GM19193 (cell line): ENCODE data around the gene GABRR2.

Experiments
- POLR2A ChIP-seq: IDR thresholded peaks from 4 replicates; pipeline ENCODE4 v1.6.1; 2011; ENCODE audit not compliant: insufficient read depth, insufficient read length; ENCODE audit errors: extremely low read depth

Gene GABRR2

GRCh38 chr6:89302195-89302770 is 12.8 kb downstream of the GABRR2 start:
- no peak for TF ChIP-seq POLR2A

- TF ChIP-seq POLR2A = no peak
Observed at GRCh38 chr6:89301586-89302194, 13.4 kb downstream of the GABRR2 start.

GRCh38 chr6:89299466-89299850 is 15.6 kb downstream of the GABRR2 start:
- TF ChIP-seq POLR2A = no peak

- TF ChIP-seq POLR2A = no peak
Observed at GRCh38 chr6:89298680-89299465, 16.2 kb downstream of the GABRR2 start.

DNA sequence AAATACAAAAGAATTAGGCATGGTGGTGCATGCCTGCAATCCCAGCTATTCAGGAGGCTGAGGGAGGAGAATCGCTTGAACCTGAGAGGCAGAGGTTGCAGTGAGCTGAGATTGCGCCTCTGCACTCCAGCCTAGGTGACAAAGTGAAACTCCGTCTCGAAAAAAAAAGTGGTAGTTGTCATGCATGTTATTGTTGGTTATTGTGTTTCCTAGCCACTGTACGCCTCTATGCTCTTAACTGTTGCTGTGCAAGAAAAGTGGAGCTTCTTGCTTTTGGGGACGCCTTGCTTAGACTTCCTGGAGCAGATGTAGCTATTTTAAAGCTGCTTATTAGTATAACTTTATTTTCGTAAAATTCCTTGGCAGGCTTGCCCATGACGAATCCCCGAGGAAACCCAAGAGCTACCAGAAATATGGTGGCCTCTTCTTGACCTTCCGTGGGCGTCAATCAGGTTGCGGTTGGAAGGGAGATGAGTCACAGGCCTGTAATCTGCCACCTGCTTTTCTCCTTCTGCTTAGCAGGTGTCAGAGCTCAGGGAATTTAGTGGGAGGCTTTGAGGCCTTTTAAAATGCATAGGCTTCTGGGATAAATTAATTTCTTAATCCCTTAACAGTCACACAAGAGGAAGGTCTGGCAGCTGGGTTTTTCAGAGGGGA is 17.3 kb downstream of the GABRR2 start:
- TF ChIP-seq POLR2A = no peak

- TF ChIP-seq POLR2A = no peak
Observed at GRCh38 chr6:89295981-89296380, 19.1 kb downstream of the GABRR2 start.

GRCh38 chr6:89291256-89291819 is 23.8 kb downstream of the GABRR2 start:
- TF ChIP-seq POLR2A = no peak

GRCh38 chr6:89290401-89291155 is 24.5 kb downstream of the GABRR2 start:
- TF ChIP-seq POLR2A = no peak

DNA sequence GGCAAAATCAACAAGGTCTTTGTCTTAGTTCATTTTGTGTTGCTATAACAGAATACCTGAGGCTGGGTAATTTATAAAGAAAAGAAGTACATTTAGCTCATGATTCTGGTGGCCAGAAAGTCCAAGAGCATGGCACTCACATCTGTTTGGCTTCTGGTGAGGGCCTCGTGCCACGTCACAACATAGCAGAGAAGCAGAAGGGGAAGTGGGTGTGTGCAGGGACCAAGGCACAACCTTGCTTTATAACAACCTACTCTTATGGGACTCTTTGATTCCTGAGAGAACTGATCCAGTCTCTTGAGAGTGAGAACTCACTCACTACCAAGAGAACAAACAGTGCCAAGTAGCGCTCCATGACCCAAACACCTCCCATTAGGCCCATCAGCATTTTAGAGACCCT is 25.4 kb downstream of the GABRR2 start:
- no peak for TF ChIP-seq POLR2A

GRCh38 chr6:89287351-89288028 is 27.6 kb downstream of the GABRR2 start:
- TF ChIP-seq POLR2A = no peak

GRCh38 chr6:89286516-89286915 is 28.6 kb downstream of the GABRR2 start:
- no peak for TF ChIP-seq POLR2A

- TF ChIP-seq POLR2A = no peak
Observed at GRCh38 chr6:89284963-89285735, 29.9 kb downstream of the GABRR2 start.

DNA sequence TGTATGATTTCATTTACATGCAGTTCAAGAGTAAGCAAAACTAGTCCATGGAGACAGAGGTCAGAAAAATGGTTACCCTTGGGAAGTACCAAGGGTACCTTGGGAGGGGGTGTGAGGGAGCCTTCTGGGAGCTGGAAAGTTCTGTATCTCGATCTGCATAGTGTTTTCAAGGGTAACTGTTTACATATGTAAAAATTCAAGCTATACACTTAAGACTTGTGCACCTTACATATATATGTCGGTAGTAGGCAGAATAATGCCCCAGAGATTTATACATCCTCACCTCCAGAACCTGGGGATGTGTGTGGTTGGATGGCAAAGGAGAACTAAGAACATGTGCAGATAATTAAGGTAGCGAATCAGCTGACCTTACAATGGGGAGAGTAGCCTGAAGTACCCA is 31.0 kb downstream of the GABRR2 start:
- no peak for TF ChIP-seq POLR2A
